Measurements from ENCODE around the gene ULK1. TPM values are rescaled to one million over a fixed set of nuclear protein-coding genes. Genes with fewer than 3 reads are reported as not detected.

ULK1 gene
- total RNA-seq, 2 experiments from 2014 or later = 85.0 to 91.6 TPM

DNA sequence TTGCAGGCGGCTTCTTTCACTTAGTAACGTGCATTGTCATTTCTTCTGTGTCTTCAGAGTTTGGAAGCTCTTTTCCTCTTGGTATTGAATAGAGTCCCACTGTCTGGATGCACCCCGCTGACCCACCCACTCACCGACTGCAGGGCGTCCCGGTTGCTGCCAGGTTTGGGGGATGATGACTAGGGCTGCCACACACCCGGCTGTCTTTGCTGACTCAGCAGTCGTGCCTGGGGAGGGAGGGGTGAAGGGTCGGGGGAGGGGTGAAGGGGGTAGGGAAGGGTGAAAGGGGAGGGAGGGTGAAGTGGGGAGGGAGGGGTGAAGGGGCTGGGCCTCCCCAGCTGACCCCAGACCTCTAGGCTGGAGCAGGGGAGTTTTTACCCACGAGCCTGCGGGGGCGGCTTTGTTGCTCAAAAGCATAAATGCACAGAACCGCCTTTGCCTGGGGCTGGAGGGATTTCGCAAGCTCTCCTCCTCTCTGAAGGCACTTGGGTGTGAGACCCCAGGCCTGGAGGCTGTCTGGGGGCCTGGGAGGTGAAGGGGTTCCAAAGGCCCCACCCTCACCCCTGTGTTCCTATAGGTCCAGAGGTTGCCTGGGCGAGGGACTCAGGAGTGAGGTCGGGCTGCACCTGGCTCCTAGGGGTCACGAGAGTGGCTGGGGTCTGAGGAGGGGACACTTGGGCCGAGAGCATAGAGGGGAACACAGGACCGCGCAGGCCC lies 31.3 kb upstream of the ULK1 start:
- Histone ChIP-seq H3K4me3 (ENCODE audit: low read length) (no peak overlapping the region), H3K27me3 (ENCODE audit: control insufficient read depth in 1 of 2, insufficient read depth in 2 of 2, low read length in 2 of 2) (no peaks in the 10 kb centered on the region), H3K27ac (ENCODE audit: low read depth in 1 of 2, low read length in 2 of 2) (no peak overlapping the region), H3K9me3 (ENCODE audit: control insufficient read depth in 1 of 2, insufficient read depth in 1 of 2, low read length in 2 of 2) (peaks cover 0 to 6% of the 10 kb centered on the region in 2 experiments), H3K4me1 (ENCODE audit: insufficient read depth, low read length) (peaks cover 16% of the 10 kb centered on the region), H3K36me3 (ENCODE audit: insufficient read depth, low read length) (no peaks in the 10 kb centered on the region)
- Mint-ChIP-seq H3K27me3 (peaks cover 3% of the 10 kb centered on the region), H3K36me3 (ENCODE audit: low read depth) (no peaks in the 10 kb centered on the region), H3K27ac (no peak overlapping the region), H3K4me1 (ENCODE audit: low read depth) (peaks cover 5% of the 10 kb centered on the region), H3K9me3 (no peaks in the 10 kb centered on the region), H3K4me3 (no peak overlapping the region)
- ChIA-PET CTCF (no interaction called here), POLR2A (no interaction called here)
- ATAC-seq (ENCODE audit: poor library complexity) (no peak), DNase-seq (peak in 1 of 14 experiments; percentile 24)
- intact Hi-C loops (cut with DNase I, micrococcal nuclease) = no loop called here
- no peak for TF ChIP-seq CTCF (IDR thresholded peaks at IDR 0.05)

DNA sequence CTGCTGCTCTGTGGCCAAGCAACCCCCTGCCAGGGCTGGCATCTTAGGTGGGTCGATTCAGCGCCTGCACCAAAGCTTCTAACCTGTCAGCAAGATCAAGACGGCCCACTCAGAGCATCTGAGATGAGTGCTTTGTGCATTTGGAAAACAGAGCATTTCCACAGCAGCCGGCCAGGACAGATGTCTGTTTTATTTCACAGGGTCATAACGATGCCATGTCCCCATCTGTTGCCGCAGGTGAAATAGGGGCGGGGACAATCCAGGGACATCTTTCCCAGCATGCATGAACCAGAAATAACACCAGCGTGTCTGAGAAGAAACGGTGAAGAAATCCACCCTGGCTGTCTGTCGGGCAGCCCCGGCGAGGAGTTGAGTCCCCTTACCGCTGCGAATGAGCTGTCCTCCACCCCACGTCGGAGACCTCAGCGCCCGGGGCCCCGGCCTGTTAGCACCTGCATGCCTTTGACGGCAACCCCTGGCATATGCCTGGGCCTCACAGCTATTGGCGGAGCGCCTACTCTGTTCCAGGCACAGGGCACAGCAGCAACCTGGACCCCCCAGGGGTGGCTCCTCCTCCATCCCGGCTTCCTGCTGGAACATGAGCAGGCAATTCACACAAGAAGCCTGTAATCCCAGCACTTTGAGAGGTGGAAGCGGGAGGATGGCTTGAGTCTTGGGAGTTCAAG lies 30.6 kb upstream of the ULK1 start:
- H3K4me1 Mint-ChIP-seq (ENCODE audit: low read depth) = peaks cover 5% of the 10 kb centered on the region
- no peaks in the 10 kb centered on the region for H3K36me3 ChIP-seq (ENCODE audit: insufficient read depth, low read length)
- no peak for TF ChIP-seq CTCF (IDR thresholded peaks at IDR 0.05)
- H3K27me3 ChIP-seq (ENCODE audit: control insufficient read depth in 1 of 2, insufficient read depth in 2 of 2, low read length in 2 of 2) = no peaks in the 10 kb centered on the region
- H3K9me3 ChIP-seq (ENCODE audit: control insufficient read depth in 1 of 2, insufficient read depth in 1 of 2, low read length in 2 of 2) = no peaks in the 10 kb centered on the region
- ATAC-seq (ENCODE audit: poor library complexity) = no peak
- no peak overlapping the region for H3K4me3 Mint-ChIP-seq
- intact Hi-C loops (cut with DNase I, micrococcal nuclease) = no loop called here
- H3K27ac ChIP-seq (ENCODE audit: low read depth in 1 of 2, low read length in 2 of 2) = no peak overlapping the region
- no peaks in the 10 kb centered on the region for H3K36me3 Mint-ChIP-seq (ENCODE audit: low read depth)
- ChIA-PET POLR2A (no interaction called here), CTCF (no interaction called here)
- H3K4me3 ChIP-seq (ENCODE audit: low read length) = no peak overlapping the region
- DNase-seq = peak in 1 of 14 experiments; percentile 5
- H3K4me1 ChIP-seq (ENCODE audit: insufficient read depth, low read length) = peaks cover 16% of the 10 kb centered on the region
- no peaks in the 10 kb centered on the region for H3K27me3 Mint-ChIP-seq
- no peak overlapping the region for H3K27ac Mint-ChIP-seq
- H3K9me3 Mint-ChIP-seq = no peaks in the 10 kb centered on the region

GRCh38 chr12:131864469-131864868 lies 30.0 kb upstream of the ULK1 start:
- Mint-ChIP-seq H3K9me3 (no peaks in the 10 kb centered on the region), H3K36me3 (ENCODE audit: low read depth) (no peaks in the 10 kb centered on the region), H3K27me3 (no peaks in the 10 kb centered on the region), H3K27ac (no peak overlapping the region), H3K4me3 (no peak overlapping the region), H3K4me1 (ENCODE audit: low read depth) (peaks cover 5% of the 10 kb centered on the region)
- intact Hi-C loops (cut with DNase I, micrococcal nuclease) = no loop called here
- no peak overlapping the region for H3K27ac ChIP-seq (ENCODE audit: low read depth in 1 of 2, low read length in 2 of 2)
- CTCF ChIA-PET = no interaction called here
- DNase-seq (no peak), ATAC-seq (ENCODE audit: poor library complexity) (no peak)
- no peaks in the 10 kb centered on the region for H3K9me3 ChIP-seq (ENCODE audit: control insufficient read depth in 1 of 2, insufficient read depth in 1 of 2, low read length in 2 of 2)
- TF ChIP-seq CTCF (IDR thresholded peaks at IDR 0.05) = no peak
- H3K4me1 ChIP-seq (ENCODE audit: insufficient read depth, low read length) = peaks cover 16% of the 10 kb centered on the region
- no peaks in the 10 kb centered on the region for H3K27me3 ChIP-seq (ENCODE audit: control insufficient read depth in 1 of 2, insufficient read depth in 2 of 2, low read length in 2 of 2)
- POLR2A ChIA-PET = no interaction called here
- H3K36me3 ChIP-seq (ENCODE audit: insufficient read depth, low read length) = no peaks in the 10 kb centered on the region
- no peak overlapping the region for H3K4me3 ChIP-seq (ENCODE audit: low read length)
